Lower lobe of right lung (tissue), 2 donors: ENCODE data around the gene VANGL1. TPM values are rescaled to one million over a fixed set of nuclear protein-coding genes. Genes with fewer than 3 reads are reported as not detected.

Experiments used
- ATAC-seq, 2 donors: fragments of 200-7000 bp; cut with Tn5 transposase; one replicate each; pipeline ENCODE4 v1.9.1; 2020 to 2022; ENCODE audit warnings: mild to moderate bottlenecking in 2 of 2, moderate library complexity in 2 of 2
- DNase-seq: peaks from one replicate; pipeline ENCODE4 v3.0.0-alpha.2; 2020
- H3K27ac ChIP-seq: fragments of 200-600 bp; one replicate; pipeline ENCODE4 v1.8.0; 2022
- H3K27me3 ChIP-seq: fragments of 200-600 bp; one replicate; pipeline ENCODE4 v1.8.0; 2022; ENCODE audit warnings: low read depth
- H3K36me3 ChIP-seq: fragments of 200-600 bp; one replicate; pipeline ENCODE4 v1.8.0; 2022; ENCODE audit warnings: mild to moderate bottlenecking
- H3K4me1 ChIP-seq: fragments of 200-600 bp; one replicate; pipeline ENCODE4 v1.8.0; 2022
- H3K4me3 ChIP-seq: fragments of 200-600 bp; one replicate; pipeline ENCODE4 v1.8.0; 2022; ENCODE audit warnings: mild to moderate bottlenecking
- H3K9me3 ChIP-seq: fragments of 200-600 bp; one replicate; pipeline ENCODE4 v1.8.0; 2022
- CTCF ChIP-seq: fragments of 200-600 bp; IDR thresholded peaks from one replicate; pipeline ENCODE4 v1.8.0; 2022; ENCODE audit warnings: antibody characterized with exemption, mild to moderate bottlenecking
- intact Hi-C: fragments of 100-400 bp; cut with DNase I; formaldehyde crosslinking; loops from one replicate; pipeline ENCODE4 v1.11.0; 2022
- total RNA-seq: library from RNA; stranded (reverse); fragmentation: NEBNext Ultra II Directional; extraction: Animal tissue kit (Norgen Biotek cat#: 25700); gene quantifications from one replicate; pipeline ENCODE4 v1.2.1, GENCODE V29; 2021
- donor health status: DM: no; HTN: yes; CAD: no; lungs with severe emphysema.

The VANGL1 gene
- total RNA-seq, 1 donor from 2014 or later = 10.9 TPM

DNA sequence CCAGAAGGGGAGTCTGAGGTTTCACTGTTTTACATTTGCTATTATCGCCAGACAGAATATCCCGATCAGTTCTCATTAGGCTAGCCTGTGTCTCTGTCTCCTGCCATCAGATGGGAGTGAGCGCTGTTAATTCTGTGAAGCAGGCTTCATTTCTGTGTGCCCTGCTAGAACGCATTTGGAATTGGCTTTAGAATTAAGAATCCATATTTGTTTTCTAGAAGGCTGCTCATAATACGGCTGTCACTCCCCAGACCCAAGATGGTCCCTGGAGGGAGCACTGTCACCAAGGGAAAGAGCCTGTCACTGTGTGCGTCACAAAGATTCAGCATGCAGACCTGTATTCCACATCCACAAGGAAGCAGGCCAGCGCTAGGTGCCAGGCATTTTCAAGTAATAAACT, 77.5 kb downstream of the VANGL1 start:
- no peaks in the 10 kb centered on the region for H3K4me1 ChIP-seq
- no peak for DNase-seq
- no peak for ATAC-seq
- H3K9me3 ChIP-seq = no peaks in the 10 kb centered on the region
- no peak overlapping the region for H3K27ac ChIP-seq
- no peak for TF ChIP-seq CTCF
- H3K27me3 ChIP-seq = no peaks in the 10 kb centered on the region
- no peak overlapping the region for H3K4me3 ChIP-seq
- intact Hi-C loops = no loop called here
- H3K36me3 ChIP-seq = no peaks in the 10 kb centered on the region

- H3K27ac ChIP-seq = peak overlapping the region; percentile 61
- H3K27me3 ChIP-seq = no peaks in the 10 kb centered on the region
- intact Hi-C loops = no loop called here
Observed at GRCh38 chr1:115722221-115722620, 80.5 kb downstream of the VANGL1 start.

GRCh38 chr1:115723756-115724155, 82.0 kb downstream of the VANGL1 start:
- Histone ChIP-seq H3K27ac (no peak overlapping the region), H3K9me3 (no peaks in the 10 kb centered on the region), H3K27me3 (no peaks in the 10 kb centered on the region), H3K4me1 (peaks cover 40% of the 10 kb centered on the region), H3K36me3 (no peaks in the 10 kb centered on the region), H3K4me3 (no peak overlapping the region)
- no peak for DNase-seq
- no peak for TF ChIP-seq CTCF
- ATAC-seq = no peak
- intact Hi-C loops = no loop called here

More at GRCh38 chr1:115722221-115722620, 80.5 kb downstream of the VANGL1 start:
- DNase-seq (no peak), ATAC-seq (no peak)
- Histone ChIP-seq H3K4me3 (no peak overlapping the region), H3K4me1 (peaks cover 26% of the 10 kb centered on the region), H3K36me3 (no peaks in the 10 kb centered on the region), H3K9me3 (no peaks in the 10 kb centered on the region)
- no peak for TF ChIP-seq CTCF

DNA sequence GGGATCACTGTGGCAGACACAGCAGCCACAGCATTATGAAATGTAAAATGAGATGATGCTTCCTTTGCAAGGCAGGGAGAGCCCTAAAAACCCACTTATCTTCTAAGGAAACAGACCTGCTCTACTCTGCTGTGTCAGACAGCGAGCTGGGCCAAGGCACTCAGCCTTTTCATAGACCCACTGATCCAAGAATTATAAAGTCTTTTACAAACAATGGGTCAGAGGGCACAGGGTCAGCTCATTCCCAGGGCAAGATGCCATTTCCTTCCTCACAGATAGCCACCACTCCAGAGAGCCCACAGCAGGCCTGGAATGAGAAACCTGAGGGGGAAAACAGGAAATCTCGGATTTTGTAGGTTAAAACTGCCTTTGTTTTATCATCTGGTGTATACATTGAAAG, 83.8 kb downstream of the VANGL1 start:
- peaks cover 44% of the 10 kb centered on the region for H3K4me1 ChIP-seq
- ATAC-seq (no peak), DNase-seq (no peak)
- no peaks in the 10 kb centered on the region for H3K27me3 ChIP-seq
- no peaks in the 10 kb centered on the region for H3K36me3 ChIP-seq
- no peak overlapping the region for H3K4me3 ChIP-seq
- intact Hi-C loops = no loop called here
- peak overlapping the region; percentile 73 for H3K27ac ChIP-seq
- TF ChIP-seq CTCF = no peak
- no peaks in the 10 kb centered on the region for H3K9me3 ChIP-seq

DNA sequence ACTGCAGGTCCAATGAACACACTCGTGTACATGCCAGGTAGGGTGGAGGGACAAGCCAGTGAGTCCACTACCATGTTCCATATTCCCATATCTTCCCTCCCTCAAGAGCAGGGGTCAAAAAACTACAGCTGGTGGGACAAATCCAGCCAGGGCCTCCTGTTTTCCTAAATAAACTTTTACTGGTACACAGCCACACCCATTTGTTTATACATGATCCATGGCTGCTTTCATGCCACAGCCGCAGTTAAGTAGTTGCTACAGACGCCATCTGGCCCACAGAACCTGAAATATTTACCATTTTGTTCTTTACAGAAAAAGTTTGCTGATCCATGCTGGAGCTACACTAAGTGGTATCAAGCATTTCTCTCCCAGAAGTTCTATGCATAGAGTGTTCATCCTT, 84.4 kb downstream of the VANGL1 start:
- intact Hi-C loops = no loop called here
- Histone ChIP-seq H3K36me3 (no peaks in the 10 kb centered on the region), H3K9me3 (no peaks in the 10 kb centered on the region), H3K4me3 (no peak overlapping the region), H3K27me3 (no peaks in the 10 kb centered on the region), H3K27ac (peak overlapping the region; percentile 73), H3K4me1 (peaks cover 46% of the 10 kb centered on the region)
- TF ChIP-seq CTCF = no peak
- ATAC-seq (no peak), DNase-seq (no peak)

- no peaks in the 10 kb centered on the region for H3K27me3 ChIP-seq
- H3K36me3 ChIP-seq = no peaks in the 10 kb centered on the region
- no peaks in the 10 kb centered on the region for H3K9me3 ChIP-seq
- peaks cover 46% of the 10 kb centered on the region for H3K4me1 ChIP-seq
- H3K4me3 ChIP-seq = no peak overlapping the region
- intact Hi-C loops = no loop called here
- TF ChIP-seq CTCF = no peak
- ATAC-seq (no peak), DNase-seq (no peak)
- peak overlapping the region; percentile 73 for H3K27ac ChIP-seq
Observed at GRCh38 chr1:115726570-115726969, 84.8 kb downstream of the VANGL1 start.
